Lower leg skin (tissue), 3 donors: Measurements from ENCODE around the gene CTRL.

Source experiments
- POLR2A ChIP-seq, 2 donors: fragments of 450-650 bp; IDR thresholded peaks; one replicate each; pipeline ENCODE4 v1.6.1; 2016 to 2017; ENCODE audit warnings: antibody characterized with exemption in 2 of 2, mild to moderate bottlenecking in 1 of 2, moderate library complexity in 1 of 2
- TF ChIP-seq, protein P1 (sequence below), 3 donors: fragments of 450-650 bp; IDR thresholded peaks; one replicate each; pipeline ENCODE4 v1.5.1; 2016; ENCODE audit warnings: antibody characterized with exemption in 3 of 3, mild to moderate bottlenecking in 3 of 3, moderate library complexity in 2 of 3

DNA sequence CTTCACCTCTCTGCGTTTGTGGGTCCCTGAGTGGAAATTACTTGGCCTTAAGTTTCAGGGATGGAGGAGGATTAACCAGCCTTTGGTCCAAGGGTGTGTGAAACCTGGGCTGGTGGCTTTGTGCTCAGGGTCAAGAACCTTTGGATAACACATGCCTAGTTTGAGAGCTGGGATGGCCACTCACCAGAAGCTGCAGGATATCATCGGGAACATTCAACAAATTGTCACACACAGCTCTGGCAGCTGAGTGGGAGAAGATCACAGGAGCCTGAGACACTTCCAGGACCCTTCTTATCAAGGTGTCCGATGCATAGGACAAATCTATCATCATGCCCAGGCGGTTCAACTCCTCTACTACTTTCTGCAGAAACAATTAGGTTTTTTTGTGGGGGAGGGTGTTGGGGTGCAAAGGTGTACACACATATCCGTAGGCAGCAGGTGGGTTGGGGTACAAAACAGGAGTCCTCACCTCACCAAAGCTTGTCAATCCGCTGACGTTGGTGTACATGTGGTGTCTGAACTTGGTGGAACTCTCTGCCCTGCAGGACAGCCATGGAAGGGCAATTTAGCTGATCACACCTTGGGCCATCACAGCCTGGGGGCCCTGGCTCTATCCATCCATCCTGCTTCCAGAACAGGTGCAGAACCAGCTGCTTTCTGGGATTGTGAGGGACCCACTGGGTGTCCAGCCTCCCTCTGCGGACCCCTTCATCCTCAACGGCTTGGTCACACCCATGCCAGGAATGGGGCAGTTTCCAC is 46.0 kb upstream of the CTRL start:
- TF ChIP-seq POLR2A (IDR thresholded peaks at IDR 0.05): no peak
- TF ChIP-seq, protein P1, sequence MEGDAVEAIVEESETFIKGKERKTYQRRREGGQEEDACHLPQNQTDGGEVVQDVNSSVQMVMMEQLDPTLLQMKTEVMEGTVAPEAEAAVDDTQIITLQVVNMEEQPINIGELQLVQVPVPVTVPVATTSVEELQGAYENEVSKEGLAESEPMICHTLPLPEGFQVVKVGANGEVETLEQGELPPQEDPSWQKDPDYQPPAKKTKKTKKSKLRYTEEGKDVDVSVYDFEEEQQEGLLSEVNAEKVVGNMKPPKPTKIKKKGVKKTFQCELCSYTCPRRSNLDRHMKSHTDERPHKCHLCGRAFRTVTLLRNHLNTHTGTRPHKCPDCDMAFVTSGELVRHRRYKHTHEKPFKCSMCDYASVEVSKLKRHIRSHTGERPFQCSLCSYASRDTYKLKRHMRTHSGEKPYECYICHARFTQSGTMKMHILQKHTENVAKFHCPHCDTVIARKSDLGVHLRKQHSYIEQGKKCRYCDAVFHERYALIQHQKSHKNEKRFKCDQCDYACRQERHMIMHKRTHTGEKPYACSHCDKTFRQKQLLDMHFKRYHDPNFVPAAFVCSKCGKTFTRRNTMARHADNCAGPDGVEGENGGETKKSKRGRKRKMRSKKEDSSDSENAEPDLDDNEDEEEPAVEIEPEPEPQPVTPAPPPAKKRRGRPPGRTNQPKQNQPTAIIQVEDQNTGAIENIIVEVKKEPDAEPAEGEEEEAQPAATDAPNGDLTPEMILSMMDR (IDR thresholded peaks at IDR 0.05): no peak
